ENCODE results near the gene ARHGEF7.

The ARHGEF7 gene

DNA sequence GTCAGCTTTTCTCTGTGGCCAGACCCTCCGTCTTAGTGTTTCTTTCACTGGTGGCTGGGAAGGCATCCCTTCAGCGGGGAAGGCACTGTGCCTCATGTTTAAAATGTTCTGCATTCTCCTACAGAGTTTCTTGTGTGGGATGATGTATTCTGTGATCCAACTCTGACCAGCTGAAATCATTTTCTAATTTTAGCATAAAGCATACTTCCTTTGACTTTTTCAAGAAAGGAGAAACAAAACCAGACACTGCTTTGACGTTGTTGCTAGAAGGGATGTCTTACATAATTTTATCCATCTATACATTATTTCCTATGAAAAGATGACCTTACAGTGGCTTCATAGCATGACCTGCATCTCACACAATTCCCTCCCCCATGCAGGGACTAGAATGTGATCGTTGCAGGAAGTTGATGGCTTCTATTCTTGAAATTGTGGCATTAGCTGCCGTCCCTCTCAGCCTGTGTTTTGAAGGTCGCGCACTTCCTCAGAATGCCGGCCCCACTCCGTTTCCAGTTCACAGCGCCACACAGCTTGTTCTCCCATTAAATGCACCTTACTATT, 166.7 kb downstream of the ARHGEF7 start:
- DNase-seq = no peak

DNA sequence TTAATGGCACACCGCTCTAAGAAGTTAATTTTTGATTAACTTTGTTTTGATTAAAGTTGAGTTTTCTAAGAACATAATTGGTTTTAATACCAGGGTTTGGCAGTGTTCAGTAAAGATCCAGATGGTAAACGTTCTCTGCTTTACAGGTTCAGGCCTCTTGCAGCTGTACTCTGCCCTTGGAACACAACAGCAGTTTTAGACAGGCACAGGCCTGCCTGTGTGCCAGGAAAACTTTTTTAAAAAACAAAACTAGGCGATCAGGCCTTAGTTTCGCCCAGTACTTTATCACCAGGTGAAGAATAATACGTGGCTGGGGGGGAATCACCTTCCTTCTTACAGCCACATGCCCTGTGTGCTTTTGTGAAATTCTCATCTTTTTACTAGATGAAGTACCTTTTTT, 167.3 kb downstream of the ARHGEF7 start:
- no peak for DNase-seq

DNA sequence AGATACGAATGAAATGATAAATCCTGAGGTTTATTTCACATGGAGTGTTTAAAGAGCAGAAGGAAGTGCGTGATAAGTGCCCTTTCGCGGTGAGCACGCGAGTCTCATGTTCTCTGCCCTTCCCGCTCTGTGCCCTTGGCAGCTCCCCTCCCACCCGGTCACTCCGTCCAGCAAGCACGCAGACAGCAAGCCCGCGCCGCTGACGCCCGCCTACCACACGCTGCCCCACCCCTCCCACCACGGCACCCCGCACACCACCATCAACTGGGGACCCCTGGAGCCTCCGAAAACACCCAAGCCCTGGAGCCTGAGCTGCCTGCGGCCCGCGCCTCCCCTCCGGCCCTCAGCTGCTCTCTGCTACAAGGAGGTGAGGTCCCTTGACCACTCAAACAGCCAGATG, 167.9 kb downstream of the ARHGEF7 start:
- DNase-seq = no peak

DNA sequence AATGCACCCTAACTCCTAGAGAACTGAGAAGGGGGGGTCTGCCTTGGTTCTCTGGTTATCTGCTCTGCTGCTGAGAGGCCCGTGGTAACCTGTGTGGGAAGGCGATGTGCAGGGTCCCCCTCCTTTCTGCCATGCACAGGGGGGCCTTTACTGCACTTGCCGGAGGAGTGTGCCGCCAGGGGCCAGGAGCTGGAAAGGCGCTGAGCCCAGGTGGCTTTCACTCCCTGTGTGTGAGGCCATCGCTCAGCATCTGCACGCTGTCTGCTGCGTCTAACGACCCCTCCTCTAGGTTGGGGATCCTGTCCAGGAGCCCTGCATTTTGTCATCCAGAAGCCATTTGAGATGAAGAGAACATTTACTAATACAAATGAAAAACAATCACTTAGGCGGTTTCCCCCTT, 168.3 kb downstream of the ARHGEF7 start:
- DNase-seq = no peak

DNA sequence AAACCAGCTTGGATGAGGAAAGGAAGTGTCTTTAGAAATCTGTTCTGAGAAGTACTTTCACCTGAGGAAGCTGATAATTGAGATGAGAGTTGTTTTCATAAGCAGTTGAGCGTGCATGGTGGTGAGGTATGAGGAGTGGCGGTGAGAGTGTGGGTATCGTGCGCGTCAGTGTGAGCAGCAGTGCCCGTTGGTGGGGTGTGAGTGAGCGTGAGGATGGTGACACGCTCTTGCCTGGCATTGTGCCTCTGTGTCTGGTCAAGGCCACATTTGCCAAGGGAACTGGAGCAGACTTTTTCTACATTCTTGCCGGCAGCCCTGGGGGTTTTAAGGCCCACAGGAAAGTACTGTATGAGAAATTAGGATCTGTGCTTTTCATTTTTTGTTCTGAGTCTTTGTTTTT, 168.9 kb downstream of the ARHGEF7 start:
- DNase-seq = no peak

DNA sequence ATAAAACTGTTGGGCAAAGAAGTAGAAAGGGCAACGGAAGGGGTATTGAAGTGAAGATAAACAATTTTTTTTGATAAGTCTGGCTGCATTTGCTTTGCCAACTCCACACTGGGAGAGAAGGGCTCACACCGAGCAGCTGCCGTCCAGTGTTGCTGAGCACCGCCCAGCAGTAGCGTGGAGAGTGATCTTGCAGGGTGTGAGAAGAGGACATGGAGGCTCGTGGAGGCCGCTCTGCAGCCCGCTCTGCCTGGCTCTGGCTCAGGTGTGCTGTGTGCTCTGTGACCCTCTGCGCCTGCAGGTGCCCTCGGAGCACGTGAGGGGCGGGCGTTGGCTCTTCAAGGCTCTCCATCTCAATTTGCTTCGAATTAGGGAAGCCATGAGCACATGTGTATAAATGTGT, 169.5 kb downstream of the ARHGEF7 start:
- DNase-seq = no peak

DNA sequence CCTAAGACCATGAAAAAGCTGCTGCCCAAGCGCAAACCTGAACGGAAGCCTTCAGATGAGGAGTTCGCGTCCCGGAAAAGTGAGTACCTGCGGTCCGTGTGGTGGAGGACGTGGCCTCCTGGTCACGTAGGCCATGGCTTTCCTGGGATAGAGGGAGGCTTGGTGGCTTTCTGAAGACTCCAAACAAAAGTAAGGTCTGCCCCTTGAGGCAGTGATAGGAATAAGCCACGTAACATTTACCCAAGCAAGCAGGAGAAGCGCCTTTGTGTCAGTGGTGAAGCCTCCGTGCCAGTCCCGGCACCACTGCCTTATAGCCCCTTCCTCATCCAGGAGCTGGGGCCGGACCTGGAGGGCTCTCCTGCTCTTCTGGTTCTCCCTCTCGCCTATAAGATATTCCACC, 171.1 kb downstream of the ARHGEF7 start:
- DNase-seq = no peak

DNA sequence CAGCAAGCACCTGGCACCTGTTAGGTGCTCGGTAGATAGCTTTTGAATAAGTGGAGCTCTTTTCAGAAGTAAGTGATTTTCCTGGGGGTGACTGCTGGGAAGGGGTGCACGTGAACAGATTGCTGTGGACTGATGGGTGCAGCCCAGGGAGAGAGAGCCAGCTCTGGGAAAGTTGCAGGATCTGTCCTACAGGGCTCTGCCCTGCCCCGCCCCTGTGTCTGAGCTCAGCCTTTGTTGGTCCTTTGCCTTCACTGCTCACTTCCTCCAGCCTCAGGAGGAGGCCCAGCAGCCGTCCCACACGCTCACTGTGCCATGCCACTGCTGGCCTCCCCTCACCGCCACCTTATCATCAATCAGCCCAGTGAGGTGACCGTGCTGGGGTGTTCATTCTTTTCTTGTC, 171.6 kb downstream of the ARHGEF7 start:
- no peak for DNase-seq

DNA sequence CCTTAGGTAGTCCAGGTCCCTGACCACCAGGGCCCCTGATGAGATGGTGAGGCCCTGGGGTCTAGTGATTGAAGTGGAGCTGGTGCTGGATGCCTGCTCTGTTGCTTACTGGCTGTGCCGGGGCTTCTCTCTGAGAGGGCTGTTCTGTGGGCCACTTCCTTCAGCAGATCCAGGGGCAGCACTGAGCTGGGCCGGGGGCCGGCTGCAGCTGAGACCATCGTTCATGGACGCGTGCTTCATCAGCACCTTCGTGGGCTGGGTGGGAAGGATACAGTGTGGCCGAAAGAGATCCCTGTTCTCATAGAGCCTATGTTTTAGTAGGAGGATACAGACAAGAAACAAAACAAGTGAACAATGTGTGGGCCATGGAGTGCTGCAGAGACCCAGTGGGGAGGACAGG, 172.1 kb downstream of the ARHGEF7 start:
- DNase-seq = no peak

DNA sequence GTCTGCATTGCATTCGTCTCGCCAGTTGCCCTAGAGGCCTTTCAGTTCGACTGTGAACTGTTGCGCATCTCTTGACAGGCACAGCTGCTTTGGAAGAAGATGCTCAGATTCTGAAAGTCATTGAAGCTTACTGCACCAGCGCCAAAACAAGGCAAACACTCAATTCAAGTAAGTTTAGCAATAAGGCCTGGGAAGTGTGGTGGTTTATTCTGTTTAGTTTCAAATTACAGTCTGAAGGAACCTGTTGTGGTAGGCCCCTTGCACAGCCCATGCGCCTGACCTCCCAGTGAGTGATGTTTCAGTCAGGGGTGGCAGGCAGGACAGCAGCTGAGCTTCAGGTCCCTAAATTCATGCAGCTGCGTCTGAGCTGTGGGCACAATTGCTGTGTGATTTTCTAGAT, 173.2 kb downstream of the ARHGEF7 start:
- DNase-seq = no peak

DNA sequence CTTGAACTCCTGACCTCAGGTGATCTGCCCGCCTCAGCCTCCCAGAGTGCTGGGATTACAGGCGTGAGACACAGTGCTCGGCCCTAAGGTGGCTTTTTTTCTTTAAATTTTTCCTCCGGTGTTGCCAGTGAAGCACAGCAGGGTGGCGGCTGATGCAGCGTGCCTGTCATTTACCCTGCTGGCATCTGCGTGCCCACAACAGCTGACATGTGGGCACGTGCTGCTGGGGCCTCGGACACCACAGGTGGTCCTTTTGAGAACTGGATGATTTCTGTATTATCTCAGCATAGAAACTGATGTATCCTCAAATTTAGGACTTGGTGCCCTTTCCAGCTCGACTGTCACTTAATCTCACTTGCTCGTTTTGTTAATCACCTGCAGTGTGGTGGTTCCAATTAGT, 174.1 kb downstream of the ARHGEF7 start:
- no peak for DNase-seq

DNA sequence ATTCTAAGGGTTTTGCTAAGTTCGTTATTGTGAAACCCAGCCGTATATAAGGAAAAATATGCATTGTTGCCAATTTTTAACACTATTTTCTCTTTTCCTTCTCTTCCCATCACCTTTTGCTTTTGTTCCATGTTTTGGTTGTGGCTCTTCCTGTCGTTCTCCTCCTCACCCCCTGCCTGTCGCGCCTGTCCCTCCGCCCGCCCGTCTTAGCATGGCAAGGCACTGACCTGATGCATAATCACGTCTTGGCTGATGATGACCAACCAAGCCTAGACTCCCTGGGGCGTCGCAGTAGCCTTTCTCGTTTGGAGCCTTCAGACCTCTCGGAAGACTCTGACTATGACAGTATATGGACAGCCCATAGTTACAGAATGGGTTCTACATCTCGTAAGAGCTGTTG, 176.8 kb downstream of the ARHGEF7 start:
- DNase-seq = no peak

DNA sequence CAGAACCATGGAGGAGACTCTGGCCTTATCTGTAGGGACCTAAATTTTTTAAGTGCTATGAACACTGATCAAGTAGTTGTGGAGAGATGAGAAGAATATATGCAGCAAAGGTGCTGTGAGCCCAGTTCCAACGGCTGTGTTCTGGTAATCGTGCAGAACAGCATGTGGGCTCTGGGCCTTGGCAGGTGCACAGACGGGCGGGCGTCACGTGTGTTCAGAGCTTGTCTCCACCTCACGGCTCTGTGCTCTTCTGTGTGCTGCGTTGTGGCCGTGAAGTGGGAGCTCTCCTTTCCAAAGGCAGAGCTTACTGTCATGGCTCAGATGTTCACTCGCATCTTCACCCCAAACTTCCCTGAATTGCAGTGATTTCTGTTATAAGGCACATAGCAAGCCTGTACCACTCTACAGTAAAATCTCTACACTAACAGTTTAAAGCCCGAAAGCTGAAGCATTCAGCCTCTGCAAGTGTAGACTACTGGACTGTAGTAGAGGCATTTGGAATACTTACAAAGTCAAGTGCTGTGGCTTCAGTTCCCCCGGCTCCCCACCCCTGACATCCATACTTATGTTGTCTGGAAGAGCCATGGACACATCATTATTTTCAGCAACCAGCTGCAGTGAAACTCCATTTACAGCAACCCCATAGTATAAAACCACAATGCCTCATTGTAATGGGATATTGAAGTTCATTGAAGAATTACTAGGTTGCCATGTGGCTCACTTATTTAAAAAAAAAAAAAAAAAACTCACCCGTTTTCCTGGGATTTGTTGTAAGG, 177.8 kb downstream of the ARHGEF7 start:
- no peak for DNase-seq

DNA sequence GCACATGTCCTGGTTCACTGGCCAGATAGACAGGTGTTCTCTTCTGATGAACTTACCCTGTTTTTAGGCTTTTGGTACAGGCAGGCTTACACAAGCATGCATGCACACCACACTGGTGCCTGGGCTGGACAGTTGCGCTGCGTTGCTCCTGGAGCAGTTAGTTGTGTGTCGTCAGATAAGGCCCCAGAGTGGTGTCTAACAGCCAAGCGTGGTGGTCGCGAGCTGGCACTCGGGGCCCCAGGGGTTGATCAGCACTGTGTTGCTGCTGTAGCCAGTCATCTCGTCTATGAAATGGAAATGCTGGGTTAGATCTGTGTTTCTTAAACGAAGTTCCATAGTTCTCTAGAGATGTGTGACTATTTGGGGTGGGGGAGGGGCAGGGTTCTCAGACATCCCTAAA, 180.8 kb downstream of the ARHGEF7 start:
- no peak for DNase-seq

DNA sequence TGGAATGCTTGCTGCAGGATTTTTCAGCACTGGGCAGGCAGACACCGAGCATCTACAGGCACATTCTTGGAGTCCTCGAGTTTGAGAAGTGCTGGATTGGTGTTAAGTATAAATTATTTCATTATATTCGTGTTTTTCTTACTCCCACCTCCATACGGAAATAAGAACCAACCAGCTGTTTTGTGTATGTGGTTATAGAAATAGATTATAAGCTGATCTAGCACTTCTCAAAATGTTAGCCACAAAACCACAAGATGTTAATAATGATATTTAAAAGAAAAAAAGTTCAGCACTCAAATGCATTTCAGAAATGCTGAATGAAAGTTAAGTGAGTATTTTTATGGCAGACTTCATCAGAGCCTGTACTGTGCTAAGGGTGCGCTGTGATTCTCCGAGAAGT, 181.3 kb downstream of the ARHGEF7 start:
- DNase-seq = no peak

DNA sequence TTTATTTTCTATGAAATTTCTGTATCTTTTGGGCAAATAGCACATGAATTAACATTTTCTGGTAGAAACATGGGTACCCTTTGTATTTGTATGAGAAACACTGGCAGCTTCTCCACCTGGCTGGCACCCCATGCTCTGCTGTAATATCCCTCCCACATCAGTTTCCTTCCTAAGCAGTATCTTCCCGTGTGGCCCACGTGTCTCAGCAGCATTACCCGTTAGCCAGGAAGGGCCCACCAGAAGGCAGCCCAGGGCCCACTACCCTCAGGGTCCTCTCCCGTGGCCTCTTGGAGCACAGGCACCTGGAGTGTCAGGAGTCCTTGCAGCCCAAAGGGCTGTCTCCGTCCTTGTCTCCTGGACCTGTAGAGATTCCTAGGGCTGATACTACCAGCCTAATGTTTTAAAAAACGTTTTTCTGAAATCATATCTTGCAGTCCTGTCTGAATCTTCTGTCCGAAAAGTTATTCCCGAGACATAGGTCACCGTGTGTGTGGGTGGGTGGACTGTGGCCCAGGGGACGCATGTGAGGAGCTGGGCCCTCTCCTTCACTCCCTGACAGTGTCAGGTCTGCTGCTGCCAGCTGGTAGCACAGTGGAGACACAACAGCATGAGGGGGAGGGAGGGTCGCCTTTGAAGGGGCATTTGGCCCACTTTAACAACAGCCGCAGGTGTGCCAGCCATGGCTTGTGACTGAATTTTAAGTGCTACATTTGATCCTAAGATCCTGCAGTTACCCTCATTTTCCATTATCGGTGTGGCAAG, 183.3 kb downstream of the ARHGEF7 start:
- no peak for DNase-seq

DNA sequence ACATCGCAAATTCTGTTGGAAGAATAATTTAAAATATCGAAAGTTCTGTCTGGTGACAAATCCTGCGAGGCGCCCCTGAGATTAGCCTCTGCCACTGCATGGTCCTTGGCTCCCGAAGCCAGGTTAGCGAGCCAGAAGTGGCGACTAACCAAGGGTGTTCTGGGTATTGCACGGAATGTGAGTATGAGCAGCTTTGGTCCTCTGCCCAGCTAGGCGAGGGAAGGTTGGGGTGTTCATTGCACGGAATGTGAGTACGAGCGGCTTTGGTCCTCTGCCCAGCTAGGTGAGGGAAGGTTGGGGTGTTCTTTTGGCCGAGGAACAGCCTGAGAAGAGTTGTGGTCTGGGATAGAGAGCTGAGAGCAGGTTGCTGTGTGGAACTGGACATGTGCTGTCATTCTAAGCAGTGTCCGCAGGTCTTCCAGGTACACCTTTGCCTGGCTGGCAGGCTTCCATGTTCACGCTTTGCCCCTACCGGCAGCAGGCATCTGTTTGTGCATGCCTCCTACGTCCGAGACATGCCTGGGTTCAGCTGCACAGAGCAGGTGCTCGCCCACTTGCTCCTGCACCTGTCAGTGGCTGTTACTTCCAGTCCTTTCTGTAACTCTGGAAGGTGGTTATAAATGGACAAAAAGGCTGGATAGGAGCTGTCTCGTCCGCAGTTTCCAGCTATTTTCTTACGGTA, 187.1 kb downstream of the ARHGEF7 start:
- no peak for DNase-seq

DNA sequence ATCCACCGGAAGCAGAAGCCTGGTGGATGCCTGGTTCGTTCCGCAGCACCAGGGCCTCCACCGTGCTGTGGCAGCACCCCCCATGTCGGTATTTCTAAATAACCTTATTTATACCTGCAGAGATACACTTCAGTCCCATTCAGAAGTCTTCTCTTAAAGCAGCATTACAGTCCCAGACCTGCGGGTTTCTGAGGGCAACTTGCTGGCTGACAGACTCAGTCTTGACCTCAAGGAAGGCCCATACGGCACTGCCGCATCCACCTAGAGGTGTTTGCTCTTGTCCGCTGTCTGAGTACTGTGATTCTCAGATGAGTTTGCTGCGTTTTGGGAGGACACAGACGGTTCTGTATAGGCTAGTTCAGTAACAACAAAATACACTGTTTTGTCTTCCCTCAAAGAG, 188.4 kb downstream of the ARHGEF7 start:
- DNase-seq = no peak

DNA sequence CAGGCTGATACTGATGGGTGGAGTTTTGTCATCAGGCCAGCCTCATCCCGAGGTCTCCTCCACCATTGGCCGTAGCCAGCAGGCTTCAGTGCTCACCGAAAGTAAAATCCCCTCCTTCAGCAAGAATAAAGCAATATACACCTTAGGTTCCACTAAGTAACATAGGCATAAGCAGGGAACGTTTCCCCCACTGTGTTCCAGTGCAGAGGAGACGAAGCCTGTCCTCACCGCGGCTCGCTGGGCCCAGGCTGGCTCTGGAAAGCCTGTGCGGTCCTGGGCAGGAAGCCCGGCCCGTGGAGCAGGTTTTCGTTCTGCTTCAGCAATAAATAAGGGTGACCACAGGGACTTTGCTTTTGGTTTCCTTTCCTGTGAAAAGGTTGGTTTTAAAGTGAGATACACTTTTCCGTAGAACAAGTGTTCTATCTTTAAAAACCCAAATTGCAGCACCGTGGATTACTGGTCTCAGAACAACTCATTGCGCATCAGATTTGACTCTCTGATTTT, 189.0 kb downstream of the ARHGEF7 start:
- no peak for DNase-seq

DNA sequence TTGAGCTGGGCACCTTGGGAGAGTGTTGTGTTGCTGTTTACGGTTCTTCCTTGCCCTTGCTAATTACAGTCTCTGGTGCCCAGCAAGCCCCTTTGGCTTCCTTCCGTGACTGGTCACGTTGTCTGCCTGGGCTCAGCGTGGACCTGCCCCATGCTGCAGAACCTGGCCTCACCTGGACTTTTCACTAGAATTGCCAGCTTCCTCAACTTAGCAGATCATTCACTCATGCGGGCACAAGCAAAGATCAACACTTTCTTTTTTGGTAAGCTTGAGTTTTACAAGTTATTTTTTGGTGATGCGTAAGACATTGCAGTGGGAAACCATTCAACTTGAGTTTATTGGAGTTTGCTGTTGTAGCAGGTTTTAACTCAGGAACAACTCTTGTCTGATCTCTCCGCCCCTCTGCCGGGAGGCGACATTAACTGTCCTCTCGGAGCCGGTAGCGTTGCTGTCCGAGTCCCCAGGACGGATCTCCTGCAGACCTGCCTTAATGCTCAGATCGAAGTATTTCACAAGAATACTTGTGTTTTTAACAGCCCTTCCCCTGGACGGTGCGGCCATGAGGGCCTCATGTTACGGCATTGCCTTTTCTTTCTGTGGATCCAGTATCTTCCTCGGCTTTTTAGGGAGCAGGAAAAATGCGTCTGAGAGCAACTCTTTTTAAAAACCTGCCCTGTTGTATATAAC, 189.6 kb downstream of the ARHGEF7 start:
- DNase-seq = no peak

DNA sequence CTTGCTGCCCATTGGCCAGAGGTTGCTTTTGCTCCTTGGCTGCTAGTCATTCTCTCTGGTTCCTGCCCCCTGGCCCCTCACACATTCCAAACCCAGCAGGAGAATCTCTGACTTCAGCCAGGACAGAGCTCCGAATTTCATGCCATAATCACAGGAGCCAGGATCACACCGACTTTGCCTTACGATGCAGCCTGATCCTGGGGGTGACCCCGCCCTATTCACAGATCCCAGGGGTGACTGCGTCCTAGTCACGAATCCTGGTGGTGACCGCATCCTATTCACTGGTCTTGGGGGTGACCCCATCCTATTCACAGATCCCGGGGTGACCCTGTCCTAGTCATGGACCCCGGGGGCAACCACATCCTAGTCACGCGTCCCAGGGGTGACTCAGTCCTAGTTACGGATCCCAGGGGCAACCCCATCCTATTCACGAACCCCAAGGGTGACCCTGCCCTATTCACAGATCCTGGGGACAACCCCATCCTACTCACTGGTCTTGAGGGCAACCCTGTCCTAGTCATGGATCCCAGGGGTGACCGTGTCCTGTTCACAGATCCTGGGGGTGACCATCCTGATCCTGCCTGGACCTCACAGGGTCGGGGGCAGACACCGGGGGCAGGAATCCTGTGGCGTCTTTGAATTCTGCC, 198.0 kb downstream of the ARHGEF7 start:
- no peak for DNase-seq

DNA sequence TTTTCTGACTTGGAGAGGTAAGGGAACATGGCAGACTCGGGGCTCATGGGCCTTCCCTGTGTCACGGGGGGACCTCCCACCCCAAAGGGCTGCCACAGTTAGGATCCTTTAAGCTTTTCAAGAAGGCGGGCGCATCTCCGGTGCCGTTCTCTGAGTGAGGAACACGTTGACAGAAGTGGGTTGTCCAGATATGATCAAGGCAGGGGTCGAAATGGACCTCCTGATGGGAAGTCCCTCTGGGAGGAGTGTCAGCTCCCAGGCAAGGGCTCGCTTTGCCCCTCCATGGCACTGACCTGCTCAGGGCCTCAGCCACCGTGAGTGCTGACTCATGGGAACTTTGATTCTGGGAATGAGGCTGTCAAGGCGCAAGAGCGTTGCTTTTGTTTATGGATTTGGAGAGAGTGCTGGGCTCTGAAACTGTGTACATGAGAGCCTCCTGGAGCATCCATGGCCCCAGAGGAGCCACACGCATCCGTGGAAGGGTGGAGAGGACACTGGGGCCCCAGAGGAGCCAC, 198.9 kb downstream of the ARHGEF7 start:
- no peak for DNase-seq
